WTC11 (cell line): Measurements from ENCODE around the gene MYCBP. TPM values are rescaled to one million over a fixed set of nuclear protein-coding genes. Genes with fewer than 3 reads are reported as not detected.
"Not testable (repeated sequence)": the region's sequence is repeated elsewhere in the genome, so short reads cannot be mapped to it uniquely, and the experiment has no call there.

Experiments used
- ATAC-seq: fragments of 200-7000 bp; cut with Tn5 transposase; 2 replicates; pipeline ENCODE4 v1.10.0; 2021; ENCODE audit warnings: mild to moderate bottlenecking, moderate library complexity
- CTCF ChIA-PET: fragments of 300-600 bp; sonication (Branson Sonifier 250); formaldehyde crosslinking; loops from one replicate; lab custom pipeline; 2021; ENCODE audit warnings: antibody characterized with exemption; lab: Charles Lee
- POLR2A ChIA-PET: fragments of 350-600 bp; sonication (Branson Sonifier 250); formaldehyde crosslinking; loops from one replicate; lab custom pipeline; 2021; ENCODE audit warnings: antibody characterized with exemption; lab: Charles Lee
- DNase-seq: peaks from one replicate; pipeline ENCODE4 v3.0.0; 2021; ENCODE audit warnings: low spot score
- H3K27ac Mint-ChIP-seq: 2 replicates; pipeline ENCODE4 v1.8.0; 2021; ENCODE audit warnings: mixed read lengths
- H3K27me3 Mint-ChIP-seq: 2 replicates; pipeline ENCODE4 v1.8.0; 2021; ENCODE audit warnings: low read depth, mild to moderate bottlenecking, moderate library complexity, mixed read lengths
- H3K36me3 Mint-ChIP-seq: 2 replicates; pipeline ENCODE4 v1.8.0; 2021; ENCODE audit warnings: mixed read lengths
- H3K4me1 Mint-ChIP-seq: 2 replicates; pipeline ENCODE4 v1.8.0; 2022; ENCODE audit warnings: mixed read lengths
- H3K4me3 Mint-ChIP-seq: 2 replicates; pipeline ENCODE4 v1.8.0; 2021; ENCODE audit warnings: mild to moderate bottlenecking, moderate library complexity, mixed read lengths
- H3K9me3 Mint-ChIP-seq: 2 replicates; pipeline ENCODE4 v1.8.0; 2021; ENCODE audit warnings: mixed read lengths
- ATF1 ChIP-seq: sonication (generic); formaldehyde crosslinking; IDR thresholded peaks from 2 replicates; pipeline ENCODE4 v1.8.1; 2023; ENCODE audit warnings: mild to moderate bottlenecking, moderate library complexity, missing genetic modification reagents
- FOXK1 ChIP-seq: sonication (generic); formaldehyde crosslinking; IDR thresholded peaks from 2 replicates; pipeline ENCODE4 v1.8.0; 2022; ENCODE audit warnings: mild to moderate bottlenecking, moderate library complexity, missing genetic modification reagents
- GTF2I ChIP-seq: fragments of 250-450 bp; sonication (Bioruptor Pico); conservative IDR thresholded peaks from 2 replicates; pipeline ENCODE4 v1.4.0; 2021; ENCODE audit warnings: mild to moderate bottlenecking
- KAT7 ChIP-seq: sonication (generic); formaldehyde crosslinking; IDR thresholded peaks from 2 replicates; pipeline ENCODE4 v1.8.1; 2023; ENCODE audit warnings: missing genetic modification reagents, mild to moderate bottlenecking, borderline replicate concordance
- MYBL2 ChIP-seq: sonication (generic); formaldehyde crosslinking; IDR thresholded peaks from 2 replicates; pipeline ENCODE4 v1.8.1; 2023; ENCODE audit warnings: mild to moderate bottlenecking, moderate library complexity, missing genetic modification reagents
- NFYB ChIP-seq: sonication (generic); formaldehyde crosslinking; conservative IDR thresholded peaks from 2 replicates; pipeline ENCODE4 v1.8.0; 2022; ENCODE audit warnings: low read depth, missing genetic modification reagents
- OVOL2 ChIP-seq: fragments of 250-450 bp; sonication (Bioruptor Pico); IDR thresholded peaks from 2 replicates; pipeline ENCODE4 v1.9.0; 2021; ENCODE audit warnings: mild to moderate bottlenecking, borderline replicate concordance
- TP53 ChIP-seq: sonication (generic); formaldehyde crosslinking; IDR thresholded peaks from 2 replicates; pipeline ENCODE4 v1.8.1; 2023; ENCODE audit warnings: mild to moderate bottlenecking, missing genetic modification reagents
- ZNF671 ChIP-seq: fragments of 250-450 bp; sonication (Bioruptor Pico); IDR thresholded peaks from 2 replicates; pipeline ENCODE4 v1.8.0; 2021; ENCODE audit warnings: mild to moderate bottlenecking
- total RNA-seq: library from RNA; stranded (reverse); gene quantifications from 3 replicates; pipeline ENCODE4 v1.2.3, GENCODE V29; 2021
- TF ChIP-seq, protein P1 (sequence below): sonication (generic); formaldehyde crosslinking; IDR thresholded peaks from 2 replicates; pipeline ENCODE4 v1.8.1; 2023; ENCODE audit warnings: mild to moderate bottlenecking, missing genetic modification reagents
- TF ChIP-seq, protein P2 (sequence below): sonication (generic); formaldehyde crosslinking; IDR thresholded peaks from 2 replicates; pipeline ENCODE4 v1.8.1; 2023; ENCODE audit warnings: mild to moderate bottlenecking, moderate library complexity, missing genetic modification reagents
- TF ChIP-seq, protein P3 (sequence below): sonication (generic); formaldehyde crosslinking; IDR thresholded peaks from 2 replicates; pipeline ENCODE4 v1.8.1; 2022; ENCODE audit warnings: mild to moderate bottlenecking, missing genetic modification reagents, moderate library complexity, borderline replicate concordance
- TF ChIP-seq, protein P4 (sequence below): sonication (generic); formaldehyde crosslinking; IDR thresholded peaks from 2 replicates; pipeline ENCODE4 v1.8.1; 2022; ENCODE audit warnings: mild to moderate bottlenecking, moderate library complexity, missing genetic modification reagents
- TF ChIP-seq, protein P5 (sequence below): sonication (generic); formaldehyde crosslinking; IDR thresholded peaks from 2 replicates; pipeline ENCODE4 v1.8.0; 2022; ENCODE audit warnings: mild to moderate bottlenecking, missing genetic modification reagents
- TF ChIP-seq, protein P6 (sequence below): sonication (generic); formaldehyde crosslinking; IDR thresholded peaks from 2 replicates; pipeline ENCODE4 v1.8.1; 2023; ENCODE audit warnings: mild to moderate bottlenecking, missing genetic modification reagents, moderate library complexity

Gene MYCBP
- total RNA-seq, 1 experiment from 2014 or later, result 31.4 TPM

DNA sequence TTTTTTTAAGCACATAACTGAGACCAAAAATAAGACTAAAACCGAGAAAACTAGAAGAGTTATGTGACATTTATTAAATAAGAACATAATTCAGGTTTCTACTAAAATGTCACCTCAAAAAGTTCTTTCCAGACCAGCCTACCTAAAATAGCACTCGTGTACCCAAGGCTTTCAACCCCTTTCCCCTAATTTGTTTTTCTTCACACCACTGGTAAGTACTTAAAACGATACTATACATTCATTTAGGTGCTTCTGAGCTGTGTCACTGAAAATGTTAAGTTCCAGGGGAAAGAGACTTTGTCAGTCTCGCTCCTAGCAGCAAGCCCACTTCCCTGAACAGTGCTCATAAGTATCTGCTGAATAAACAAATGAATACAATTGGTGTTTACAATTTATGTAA, 20.4 kb downstream of the MYCBP start (continued):
- TF ChIP-seq, protein P1, sequence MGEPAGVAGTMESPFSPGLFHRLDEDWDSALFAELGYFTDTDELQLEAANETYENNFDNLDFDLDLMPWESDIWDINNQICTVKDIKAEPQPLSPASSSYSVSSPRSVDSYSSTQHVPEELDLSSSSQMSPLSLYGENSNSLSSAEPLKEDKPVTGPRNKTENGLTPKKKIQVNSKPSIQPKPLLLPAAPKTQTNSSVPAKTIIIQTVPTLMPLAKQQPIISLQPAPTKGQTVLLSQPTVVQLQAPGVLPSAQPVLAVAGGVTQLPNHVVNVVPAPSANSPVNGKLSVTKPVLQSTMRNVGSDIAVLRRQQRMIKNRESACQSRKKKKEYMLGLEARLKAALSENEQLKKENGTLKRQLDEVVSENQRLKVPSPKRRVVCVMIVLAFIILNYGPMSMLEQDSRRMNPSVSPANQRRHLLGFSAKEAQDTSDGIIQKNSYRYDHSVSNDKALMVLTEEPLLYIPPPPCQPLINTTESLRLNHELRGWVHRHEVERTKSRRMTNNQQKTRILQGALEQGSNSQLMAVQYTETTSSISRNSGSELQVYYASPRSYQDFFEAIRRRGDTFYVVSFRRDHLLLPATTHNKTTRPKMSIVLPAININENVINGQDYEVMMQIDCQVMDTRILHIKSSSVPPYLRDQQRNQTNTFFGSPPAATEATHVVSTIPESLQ (CRISPR knock-in tag), result no peak

DNA sequence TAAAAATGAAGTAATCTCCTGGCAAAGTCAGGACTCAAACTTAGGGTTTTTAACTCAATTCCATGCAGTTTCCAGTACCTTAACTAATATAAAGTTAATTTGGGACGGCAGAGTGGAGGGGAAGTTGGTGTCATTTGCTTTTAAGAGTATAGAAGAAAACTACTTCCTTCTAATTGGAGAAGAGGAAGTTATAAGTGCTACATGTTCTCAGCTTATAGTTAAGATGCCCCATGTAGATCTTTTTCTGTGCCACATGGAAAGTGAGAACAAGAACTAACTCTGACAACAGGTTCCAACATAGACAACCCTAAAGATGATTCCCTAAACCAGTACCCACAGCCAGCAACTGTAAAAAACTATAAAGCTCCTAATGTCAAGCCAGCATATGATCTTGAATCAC, 25.1 kb downstream of the MYCBP start:
- POLR2A ChIA-PET, result no interaction called here
- H3K36me3 Mint-ChIP-seq, result peaks cover 46% of the 10 kb centered on the region
- CTCF ChIA-PET, result no interaction called here
- H3K4me3 Mint-ChIP-seq, result no peak overlapping the region
- no peaks in the 10 kb centered on the region for H3K27me3 Mint-ChIP-seq
- H3K9me3 Mint-ChIP-seq, result 0 out of 2 replicates have a peak, but pooled peaks cover 5% of the 10 kb centered on the region
- H3K4me1 Mint-ChIP-seq, result no peaks in the 10 kb centered on the region
- H3K27ac Mint-ChIP-seq, result no peak overlapping the region
- ATAC-seq (no peak), DNase-seq (no peak)
- TF ChIP-seq KAT7 (CRISPR knock-in tag), result no peak
- TF ChIP-seq NFYB (CRISPR knock-in tag), result no peak
- TF ChIP-seq ATF1 (CRISPR knock-in tag), result no peak
- TF ChIP-seq, protein P2, sequence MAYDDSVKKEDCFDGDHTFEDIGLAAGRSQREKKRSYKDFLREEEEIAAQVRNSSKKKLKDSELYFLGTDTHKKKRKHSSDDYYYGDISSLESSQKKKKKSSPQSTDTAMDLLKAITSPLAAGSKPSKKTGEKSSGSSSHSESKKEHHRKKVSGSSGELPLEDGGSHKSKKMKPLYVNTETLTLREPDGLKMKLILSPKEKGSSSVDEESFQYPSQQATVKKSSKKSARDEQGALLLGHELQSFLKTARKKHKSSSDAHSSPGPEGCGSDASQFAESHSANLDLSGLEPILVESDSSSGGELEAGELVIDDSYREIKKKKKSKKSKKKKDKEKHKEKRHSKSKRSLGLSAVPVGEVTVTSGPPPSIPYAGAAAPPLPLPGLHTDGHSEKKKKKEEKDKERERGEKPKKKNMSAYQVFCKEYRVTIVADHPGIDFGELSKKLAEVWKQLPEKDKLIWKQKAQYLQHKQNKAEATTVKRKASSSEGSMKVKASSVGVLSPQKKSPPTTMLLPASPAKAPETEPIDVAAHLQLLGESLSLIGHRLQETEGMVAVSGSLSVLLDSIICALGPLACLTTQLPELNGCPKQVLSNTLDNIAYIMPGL (CRISPR knock-in tag), result no peak
- no peak for TF ChIP-seq TP53 (CRISPR knock-in tag)
- TF ChIP-seq, protein P3, sequence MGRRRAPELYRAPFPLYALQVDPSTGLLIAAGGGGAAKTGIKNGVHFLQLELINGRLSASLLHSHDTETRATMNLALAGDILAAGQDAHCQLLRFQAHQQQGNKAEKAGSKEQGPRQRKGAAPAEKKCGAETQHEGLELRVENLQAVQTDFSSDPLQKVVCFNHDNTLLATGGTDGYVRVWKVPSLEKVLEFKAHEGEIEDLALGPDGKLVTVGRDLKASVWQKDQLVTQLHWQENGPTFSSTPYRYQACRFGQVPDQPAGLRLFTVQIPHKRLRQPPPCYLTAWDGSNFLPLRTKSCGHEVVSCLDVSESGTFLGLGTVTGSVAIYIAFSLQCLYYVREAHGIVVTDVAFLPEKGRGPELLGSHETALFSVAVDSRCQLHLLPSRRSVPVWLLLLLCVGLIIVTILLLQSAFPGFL (CRISPR knock-in tag), result no peak
- no peak for TF ChIP-seq MYBL2 (CRISPR knock-in tag)
- TF ChIP-seq ZNF671 (CRISPR knock-in tag), result no peak
- TF ChIP-seq, protein P4, sequence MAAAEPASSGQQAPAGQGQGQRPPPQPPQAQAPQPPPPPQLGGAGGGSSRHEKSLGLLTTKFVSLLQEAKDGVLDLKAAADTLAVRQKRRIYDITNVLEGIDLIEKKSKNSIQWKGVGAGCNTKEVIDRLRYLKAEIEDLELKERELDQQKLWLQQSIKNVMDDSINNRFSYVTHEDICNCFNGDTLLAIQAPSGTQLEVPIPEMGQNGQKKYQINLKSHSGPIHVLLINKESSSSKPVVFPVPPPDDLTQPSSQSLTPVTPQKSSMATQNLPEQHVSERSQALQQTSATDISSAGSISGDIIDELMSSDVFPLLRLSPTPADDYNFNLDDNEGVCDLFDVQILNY (CRISPR knock-in tag), result no peak
- TF ChIP-seq, protein P5, sequence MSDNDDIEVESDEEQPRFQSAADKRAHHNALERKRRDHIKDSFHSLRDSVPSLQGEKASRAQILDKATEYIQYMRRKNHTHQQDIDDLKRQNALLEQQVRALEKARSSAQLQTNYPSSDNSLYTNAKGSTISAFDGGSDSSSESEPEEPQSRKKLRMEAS, result no peak
- TF ChIP-seq FOXK1 (CRISPR knock-in tag), result no peak

DNA sequence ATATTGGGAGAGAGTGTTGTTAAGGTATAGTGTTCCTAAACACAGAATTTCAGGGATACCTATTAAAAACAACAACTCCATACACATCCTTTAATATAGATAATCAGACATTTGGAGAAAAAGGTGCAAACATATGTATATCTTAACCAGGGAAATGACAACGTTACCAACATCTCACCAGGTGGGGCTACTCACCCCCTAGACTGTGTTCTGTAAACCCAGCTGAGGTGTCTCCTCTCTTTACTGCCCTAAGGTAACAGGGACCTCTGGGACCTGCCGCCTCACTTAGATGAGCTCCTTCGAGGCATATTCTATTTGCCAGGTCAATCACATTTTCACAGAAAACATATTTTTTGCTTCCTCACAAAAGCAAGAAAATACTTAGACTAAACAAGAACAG, 26.9 kb downstream of the MYCBP start:
- no peak for ATAC-seq
- Mint-ChIP-seq H3K9me3 (0 out of 2 replicates have a peak, but pooled peaks cover 5% of the 10 kb centered on the region), H3K27ac (no peak overlapping the region), H3K27me3 (no peaks in the 10 kb centered on the region), H3K36me3 (peaks cover 44% of the 10 kb centered on the region), H3K4me1 (no peaks in the 10 kb centered on the region), H3K4me3 (no peak overlapping the region)
- CTCF ChIA-PET, result interaction anchor here (0.5 to 1.0 kb wide), 3 partner anchors 13 to 205 kb away, joined by 3 read pairs; partner anchors contain the start of gene RRAGC
- no peak for DNase-seq
- TF ChIP-seq GTF2I (CRISPR knock-in tag) (no peak), OVOL2 (no peak)
- TF ChIP-seq, protein P6, sequence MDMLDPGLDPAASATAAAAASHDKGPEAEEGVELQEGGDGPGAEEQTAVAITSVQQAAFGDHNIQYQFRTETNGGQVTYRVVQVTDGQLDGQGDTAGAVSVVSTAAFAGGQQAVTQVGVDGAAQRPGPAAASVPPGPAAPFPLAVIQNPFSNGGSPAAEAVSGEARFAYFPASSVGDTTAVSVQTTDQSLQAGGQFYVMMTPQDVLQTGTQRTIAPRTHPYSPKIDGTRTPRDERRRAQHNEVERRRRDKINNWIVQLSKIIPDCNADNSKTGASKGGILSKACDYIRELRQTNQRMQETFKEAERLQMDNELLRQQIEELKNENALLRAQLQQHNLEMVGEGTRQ (CRISPR knock-in tag), result no peak
- POLR2A ChIA-PET, result no interaction called here

DNA sequence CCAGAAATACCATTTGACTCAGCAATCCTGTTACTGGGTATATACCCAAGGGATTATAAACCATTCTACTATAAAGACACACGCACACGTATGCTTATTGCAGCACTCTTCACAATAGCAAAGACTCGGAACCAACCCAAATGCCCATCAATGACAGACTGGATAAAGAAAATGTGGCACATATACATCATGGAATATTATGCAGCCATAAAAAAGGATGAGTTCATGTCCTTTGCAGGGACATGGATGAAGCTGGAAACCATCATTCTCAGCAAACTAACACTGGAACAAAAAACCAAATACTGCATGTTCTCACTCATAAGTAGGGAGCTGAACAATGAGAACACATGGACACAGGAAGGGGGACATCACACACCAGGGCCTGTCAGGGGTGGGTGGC, 28.1 kb downstream of the MYCBP start:
- peaks cover 42% of the 10 kb centered on the region for H3K36me3 Mint-ChIP-seq
- POLR2A ChIA-PET, result interaction anchor here (0.6 kb wide), 1 partner anchor 190 kb away, joined by 3 read pairs; no protein-coding TSS in a partner anchor

More for the DNA sequence above, 28.1 kb downstream of the MYCBP start:
- ATAC-seq, H3K27me3 Mint-ChIP-seq, CTCF ChIA-PET, H3K4me3 Mint-ChIP-seq, DNase-seq, H3K27ac Mint-ChIP-seq, H3K9me3 Mint-ChIP-seq, H3K4me1 Mint-ChIP-seq: not testable (repeated sequence)
